ENCODE data around the gene RGS6.

RGS6 gene

GRCh38 chr14:72123755-72124154 lies 191.5 kb downstream of the RGS6 start:
- H3K4me2 ChIP-seq (ENCODE audit: low read length), result no peak overlapping the region
- no peak overlapping the region for H4K91ac ChIP-seq (ENCODE audit: low read depth, low read length)
- H3K18ac ChIP-seq (ENCODE audit: low read length), result no peak overlapping the region
- H2BK5ac ChIP-seq (ENCODE audit: low read depth, low read length, poor library complexity), result no peak overlapping the region
- no peak overlapping the region for H4K8ac ChIP-seq (ENCODE audit: low read depth, low read length)
- no peak overlapping the region for H2BK12ac ChIP-seq (ENCODE audit: low read length)
- no peaks in the 10 kb centered on the region for H3K79me1 ChIP-seq (ENCODE audit: low read length)
- H3K9me3 ChIP-seq (ENCODE audit: insufficient read depth, low read depth, low read length), result no peaks in the 10 kb centered on the region
- H2AK5ac ChIP-seq (ENCODE audit: low read length), result no peak overlapping the region
- no peak for DNase-seq
- H3K36me3 ChIP-seq (ENCODE audit: control insufficient read depth in 1 of 2, insufficient read depth in 2 of 2, low read length in 2 of 2), result no peaks in the 10 kb centered on the region
- no peak overlapping the region for H2BK120ac ChIP-seq (ENCODE audit: insufficient read depth, low read length, poor library complexity)
- H4K12ac ChIP-seq (ENCODE audit: low read depth, low read length), result no peak overlapping the region
- WGBS (ENCODE audit: extremely low coverage, insufficient coverage, insufficient read length), result no CpG with 5 or more reads among the region's 3 CpGs
- no peak overlapping the region for H3K4me3 ChIP-seq (ENCODE audit: low read depth, low read length)
- no peak overlapping the region for H3K14ac ChIP-seq (ENCODE audit: low read length)
- H3K9ac ChIP-seq (ENCODE audit: low read length), result no peak overlapping the region
- H2AFZ ChIP-seq (ENCODE audit: insufficient read depth, low read length, poor library complexity), result no peak overlapping the region
- no peaks in the 10 kb centered on the region for H3K27me3 ChIP-seq (ENCODE audit: insufficient read depth, low read length)
- H3K23ac ChIP-seq (ENCODE audit: low read length), result no peak overlapping the region
- H3K4ac ChIP-seq (ENCODE audit: low read depth, low read length), result no peak overlapping the region
- no peaks in the 10 kb centered on the region for H3K79me2 ChIP-seq (ENCODE audit: control insufficient read depth, insufficient read depth, low read length, poor library complexity)
- no peak overlapping the region for H3K27ac ChIP-seq (ENCODE audit: low read depth, low read length)
- no peaks in the 10 kb centered on the region for H3K4me1 ChIP-seq (ENCODE audit: control insufficient read depth in 1 of 2, insufficient read depth in 2 of 2, low read length in 2 of 2)

- H3K27me3 ChIP-seq (ENCODE audit: insufficient read depth, low read length), result no peaks in the 10 kb centered on the region
- H3K36me3 ChIP-seq (ENCODE audit: control insufficient read depth in 1 of 2, insufficient read depth in 2 of 2, low read length in 2 of 2), result no peaks in the 10 kb centered on the region
- H3K79me2 ChIP-seq (ENCODE audit: control insufficient read depth, insufficient read depth, low read length, poor library complexity), result no peaks in the 10 kb centered on the region
- H3K4ac ChIP-seq (ENCODE audit: low read depth, low read length), result no peak overlapping the region
- H2BK120ac ChIP-seq (ENCODE audit: insufficient read depth, low read length, poor library complexity), result no peak overlapping the region
- no peaks in the 10 kb centered on the region for H3K4me1 ChIP-seq (ENCODE audit: control insufficient read depth in 1 of 2, insufficient read depth in 2 of 2, low read length in 2 of 2)
- no peaks in the 10 kb centered on the region for H3K79me1 ChIP-seq (ENCODE audit: low read length)
- H3K4me3 ChIP-seq (ENCODE audit: low read depth, low read length), result no peak overlapping the region
- WGBS (ENCODE audit: extremely low coverage, insufficient coverage, insufficient read length), result no CpG with 5 or more reads among the region's 4 CpGs
- H4K8ac ChIP-seq (ENCODE audit: low read depth, low read length), result no peak overlapping the region
- DNase-seq, result no peak
- no peak overlapping the region for H3K4me2 ChIP-seq (ENCODE audit: low read length)
- no peak overlapping the region for H4K91ac ChIP-seq (ENCODE audit: low read depth, low read length)
- H3K14ac ChIP-seq (ENCODE audit: low read length), result no peak overlapping the region
- no peaks in the 10 kb centered on the region for H3K9me3 ChIP-seq (ENCODE audit: insufficient read depth, low read depth, low read length)
- H2BK12ac ChIP-seq (ENCODE audit: low read length), result no peak overlapping the region
- no peak overlapping the region for H3K27ac ChIP-seq (ENCODE audit: low read depth, low read length)
- H3K18ac ChIP-seq (ENCODE audit: low read length), result no peak overlapping the region
- no peak overlapping the region for H3K23ac ChIP-seq (ENCODE audit: low read length)
- no peak overlapping the region for H2BK5ac ChIP-seq (ENCODE audit: low read depth, low read length, poor library complexity)
- H2AK5ac ChIP-seq (ENCODE audit: low read length), result no peak overlapping the region
- no peak overlapping the region for H2AFZ ChIP-seq (ENCODE audit: insufficient read depth, low read length, poor library complexity)
- H3K9ac ChIP-seq (ENCODE audit: low read length), result no peak overlapping the region
- H4K12ac ChIP-seq (ENCODE audit: low read depth, low read length), result no peak overlapping the region
These were observed 191.9 kb downstream of the RGS6 start for GRCh38 chr14:72124171-72124570.

DNA sequence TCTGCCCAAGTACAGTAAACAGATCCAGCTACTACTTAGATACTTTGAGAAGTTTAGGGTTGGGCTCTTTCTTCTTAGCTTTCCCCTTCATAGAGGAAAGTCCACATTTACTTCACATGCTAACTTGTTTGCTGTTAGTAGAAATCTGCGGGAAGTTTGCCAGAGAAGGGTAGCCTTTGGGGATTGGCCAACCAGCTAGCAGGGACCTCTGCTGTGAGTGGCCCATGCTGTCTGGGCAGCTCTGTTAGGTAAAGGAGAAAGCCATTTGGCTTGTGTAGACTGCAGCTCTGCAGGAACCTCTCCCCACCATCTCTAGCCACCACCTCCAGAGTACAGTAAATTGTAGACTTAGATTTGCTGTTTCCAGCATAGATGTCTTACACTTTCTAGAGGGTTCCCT lies 193.9 kb downstream of the RGS6 start:
- no CpG with 5 or more reads among the region's 1 CpG for WGBS (ENCODE audit: extremely low coverage, insufficient coverage, insufficient read length)
- DNase-seq, result no peak
- H3K14ac ChIP-seq (ENCODE audit: low read length), result no peak overlapping the region
- no peak overlapping the region for H3K4me2 ChIP-seq (ENCODE audit: low read length)
- H3K4me1 ChIP-seq (ENCODE audit: control insufficient read depth in 1 of 2, insufficient read depth in 2 of 2, low read length in 2 of 2), result no peaks in the 10 kb centered on the region
- H3K36me3 ChIP-seq (ENCODE audit: control insufficient read depth in 1 of 2, insufficient read depth in 2 of 2, low read length in 2 of 2), result no peaks in the 10 kb centered on the region
- no peaks in the 10 kb centered on the region for H3K79me2 ChIP-seq (ENCODE audit: control insufficient read depth, insufficient read depth, low read length, poor library complexity)
- no peaks in the 10 kb centered on the region for H3K27me3 ChIP-seq (ENCODE audit: insufficient read depth, low read length)
- no peaks in the 10 kb centered on the region for H3K9me3 ChIP-seq (ENCODE audit: insufficient read depth, low read depth, low read length)
- no peak overlapping the region for H3K4me3 ChIP-seq (ENCODE audit: low read depth, low read length)
- H2AK5ac ChIP-seq (ENCODE audit: low read length), result no peak overlapping the region
- H2BK12ac ChIP-seq (ENCODE audit: low read length), result no peak overlapping the region
- no peak overlapping the region for H4K8ac ChIP-seq (ENCODE audit: low read depth, low read length)
- no peaks in the 10 kb centered on the region for H3K79me1 ChIP-seq (ENCODE audit: low read length)
- no peak overlapping the region for H3K27ac ChIP-seq (ENCODE audit: low read depth, low read length)
- H2BK5ac ChIP-seq (ENCODE audit: low read depth, low read length, poor library complexity), result no peak overlapping the region
- no peak overlapping the region for H3K4ac ChIP-seq (ENCODE audit: low read depth, low read length)
- no peak overlapping the region for H3K18ac ChIP-seq (ENCODE audit: low read length)
- no peak overlapping the region for H3K23ac ChIP-seq (ENCODE audit: low read length)
- H4K12ac ChIP-seq (ENCODE audit: low read depth, low read length), result no peak overlapping the region
- H2BK120ac ChIP-seq (ENCODE audit: insufficient read depth, low read length, poor library complexity), result no peak overlapping the region
- H3K9ac ChIP-seq (ENCODE audit: low read length), result no peak overlapping the region
- no peak overlapping the region for H2AFZ ChIP-seq (ENCODE audit: insufficient read depth, low read length, poor library complexity)
- H4K91ac ChIP-seq (ENCODE audit: low read depth, low read length), result no peak overlapping the region

DNA sequence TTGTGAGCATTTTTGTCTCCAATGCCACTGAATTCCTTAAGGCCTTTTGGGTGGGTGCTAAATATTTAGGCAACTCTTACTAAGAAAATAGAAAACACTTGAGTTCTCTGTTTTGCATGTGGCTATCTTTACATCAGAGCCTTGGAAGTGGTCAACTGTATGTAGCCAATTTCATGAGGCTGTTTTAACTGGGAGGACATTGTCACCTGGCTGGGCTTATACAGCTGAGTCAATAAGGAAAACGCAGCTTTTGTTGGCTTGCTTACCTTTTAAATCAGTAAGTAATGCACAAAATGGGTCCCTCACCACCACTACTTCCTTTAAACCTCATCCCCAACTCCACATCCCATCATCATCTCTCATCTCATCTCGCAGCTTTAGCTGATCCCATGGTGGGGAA lies 194.3 kb downstream of the RGS6 start:
- H2BK12ac ChIP-seq (ENCODE audit: low read length), result no peak overlapping the region
- no peak overlapping the region for H3K14ac ChIP-seq (ENCODE audit: low read length)
- no peaks in the 10 kb centered on the region for H3K27me3 ChIP-seq (ENCODE audit: insufficient read depth, low read length)
- no peak overlapping the region for H4K12ac ChIP-seq (ENCODE audit: low read depth, low read length)
- no peaks in the 10 kb centered on the region for H3K36me3 ChIP-seq (ENCODE audit: control insufficient read depth in 1 of 2, insufficient read depth in 2 of 2, low read length in 2 of 2)
- H3K79me2 ChIP-seq (ENCODE audit: control insufficient read depth, insufficient read depth, low read length, poor library complexity), result no peaks in the 10 kb centered on the region
- H3K4me1 ChIP-seq (ENCODE audit: control insufficient read depth in 1 of 2, insufficient read depth in 2 of 2, low read length in 2 of 2), result no peaks in the 10 kb centered on the region
- 100% methylated on average over 1 of the region's 2 CpGs for WGBS (ENCODE audit: extremely low coverage, insufficient coverage, insufficient read length)
- H2AFZ ChIP-seq (ENCODE audit: insufficient read depth, low read length, poor library complexity), result no peak overlapping the region
- H4K91ac ChIP-seq (ENCODE audit: low read depth, low read length), result no peak overlapping the region
- H2BK5ac ChIP-seq (ENCODE audit: low read depth, low read length, poor library complexity), result no peak overlapping the region
- no peak overlapping the region for H3K18ac ChIP-seq (ENCODE audit: low read length)
- no peak overlapping the region for H3K4me2 ChIP-seq (ENCODE audit: low read length)
- H3K9ac ChIP-seq (ENCODE audit: low read length), result no peak overlapping the region
- H4K8ac ChIP-seq (ENCODE audit: low read depth, low read length), result no peak overlapping the region
- H3K9me3 ChIP-seq (ENCODE audit: insufficient read depth, low read depth, low read length), result no peaks in the 10 kb centered on the region
- no peak overlapping the region for H2BK120ac ChIP-seq (ENCODE audit: insufficient read depth, low read length, poor library complexity)
- H3K4ac ChIP-seq (ENCODE audit: low read depth, low read length), result no peak overlapping the region
- H2AK5ac ChIP-seq (ENCODE audit: low read length), result no peak overlapping the region
- no peak overlapping the region for H3K4me3 ChIP-seq (ENCODE audit: low read depth, low read length)
- no peak overlapping the region for H3K23ac ChIP-seq (ENCODE audit: low read length)
- H3K27ac ChIP-seq (ENCODE audit: low read depth, low read length), result no peak overlapping the region
- H3K79me1 ChIP-seq (ENCODE audit: low read length), result no peaks in the 10 kb centered on the region
- no peak for DNase-seq
